K562 treated with DMSO at 1 percent for 48 hours (cell line): Measurements from ENCODE around the gene GNGT1. TPM values are rescaled to one million over a fixed set of nuclear protein-coding genes. Genes with fewer than 3 reads are reported as not detected.

Experiments
- total RNA-seq: library from RNA; unstranded; fragments of 300-600 nt; gene quantifications from 2 replicates; pipeline ENCODE4 v1.2.3, GENCODE V29; 2022; ENCODE audit warnings: low replicate concordance; ENCODE audit errors: extremely low read depth

The GNGT1 gene
- total RNA-seq: not detected in 2 replicates

GRCh38 chr7:93906267-93906666 lies at the start of gene GNGT1:
Gene GNGT1, plus strand, starts transcription at chr7:93906567. Its CDS starts 180 bp downstream, at chr7:93906747.

GRCh38 chr7:93890464-93891068 lies 15.8 kb upstream of the GNGT1 start, which contains the start of gene TFPI2:
Gene TFPI2, minus strand, starts transcription at chr7:93890753. Its CDS starts 75 bp downstream, at chr7:93890678.

GRCh38 chr7:93921607-93922566 lies 15.5 kb downstream of the GNGT1 start, which contains the start of gene GNG11:
Gene GNG11, plus strand, starts transcription at chr7:93921735. Its CDS starts 403 bp downstream, at chr7:93922138.

Other genes starting within 250 kb of the GNGT1 start
- gene TFPI2, start 15.8 kb upstream of the GNGT1 start, total RNA-seq: not detected in 2 replicates
- not detected in 2 replicates for gene GNG11, start 15.2 kb downstream of the GNGT1 start, total RNA-seq
- gene BET1, start 97.8 kb downstream of the GNGT1 start, total RNA-seq: not detected in 2 replicates